Skeletal muscle tissue (tissue), 4 donors: Measurements from ENCODE around the gene ATP5MG. TPM values are rescaled to one million over a fixed set of nuclear protein-coding genes. Genes with fewer than 3 reads are reported as not detected.
"Not testable (repeated sequence)": the region's sequence is repeated elsewhere in the genome, so short reads cannot be mapped to it uniquely, and the experiment has no call there.

Experiments used
- H3K27ac ChIP-seq: one replicate; pipeline ENCODE4 v1.7.0; 2013; ENCODE audit warnings: mild to moderate bottlenecking, low read depth, low read length, inconsistent platforms
- H3K27me3 ChIP-seq, 3 donors: one replicate each; pipeline ENCODE4 v1.7.0; 2013; ENCODE audit warnings: low read length in 3 of 3; ENCODE audit not compliant: control insufficient read depth in 3 of 3, insufficient read depth in 3 of 3
- H3K36me3 ChIP-seq, 3 donors: one replicate each; pipeline ENCODE4 v1.7.0; 2013; ENCODE audit warnings: low read length in 3 of 3; ENCODE audit not compliant: control insufficient read depth in 3 of 3, insufficient read depth in 3 of 3
- H3K4me1 ChIP-seq, 3 donors: one replicate each; pipeline ENCODE4 v1.7.0; 2013; ENCODE audit warnings: low read length in 3 of 3, mild to moderate bottlenecking in 3 of 3; ENCODE audit not compliant: control insufficient read depth in 3 of 3, insufficient read depth in 3 of 3
- H3K4me3 ChIP-seq, 3 donors: one replicate each; pipeline ENCODE4 v1.7.0; 2013; ENCODE audit warnings: low read length in 3 of 3
- H3K9ac ChIP-seq, 3 donors: one replicate each; pipeline ENCODE4 v1.7.0; 2013; ENCODE audit warnings: low read length in 3 of 3, mild to moderate bottlenecking in 3 of 3, moderate library complexity in 2 of 3, low read depth in 1 of 3
- H3K9me3 ChIP-seq, 3 donors: one replicate each; pipeline ENCODE4 v1.7.0; 2013; ENCODE audit warnings: low read length in 3 of 3; ENCODE audit not compliant: control insufficient read depth in 3 of 3
- total RNA-seq: library from RNA; depleted of rRNA; stranded (reverse); fragments of >200 nt; gene quantifications from one replicate; pipeline ENCODE4 v1.2.3, GENCODE V29; 2014
- donor health status: Osteomylitis.

Gene ATP5MG
- total RNA-seq, 1 donor from 2014 or later, result 79.9 TPM

DNA sequence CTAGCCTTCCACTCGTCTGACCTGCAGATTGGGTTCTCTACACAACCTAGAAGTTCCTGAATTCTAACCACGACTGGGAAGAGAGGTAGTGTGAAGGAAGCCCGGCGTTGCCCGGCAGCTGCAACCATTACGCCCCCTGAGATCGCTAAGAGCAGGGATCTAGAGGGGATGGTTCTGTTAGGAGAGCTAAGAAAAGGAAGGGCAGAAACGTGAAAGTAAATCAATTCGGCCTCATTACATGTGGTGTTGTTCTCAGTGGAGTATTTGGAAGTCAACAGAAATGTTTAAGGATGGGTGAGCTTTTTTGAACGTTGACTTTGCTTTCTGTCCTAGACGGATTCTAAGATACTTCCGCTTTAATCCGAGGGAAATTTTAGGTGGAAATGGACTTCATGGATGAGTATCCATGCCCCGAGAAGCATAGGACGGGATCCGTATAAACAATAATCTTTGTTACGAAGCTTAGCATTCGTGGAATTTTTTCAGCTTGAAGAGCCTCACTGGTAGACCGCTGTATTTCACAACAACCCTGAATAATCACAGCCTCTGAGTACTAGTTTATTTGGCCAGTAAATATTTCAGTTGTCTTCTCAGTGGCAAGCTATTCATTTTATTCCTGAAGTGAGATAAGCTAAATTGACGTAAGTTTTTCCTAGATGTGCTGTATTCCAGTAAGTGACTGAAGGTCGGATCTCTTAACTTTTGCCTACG, 629 bp downstream of the ATP5MG start:
- Histone ChIP-seq H3K4me1 (peaks cover 13 to 30% (median 26%) of the 10 kb centered on the region in 3 donors), H3K27ac (peak overlapping the region; percentile 93), H3K9ac (peak overlapping the region; percentile 96 to 98 (median 96)), H3K4me3 (peak overlapping the region; percentile 93 to 100 (median 99)), H3K27me3 (no peaks in the 10 kb centered on the region), H3K36me3 (peaks cover 9 to 23% (median 10%) of the 10 kb centered on the region in 3 donors), H3K9me3 (no peaks in the 10 kb centered on the region)

DNA sequence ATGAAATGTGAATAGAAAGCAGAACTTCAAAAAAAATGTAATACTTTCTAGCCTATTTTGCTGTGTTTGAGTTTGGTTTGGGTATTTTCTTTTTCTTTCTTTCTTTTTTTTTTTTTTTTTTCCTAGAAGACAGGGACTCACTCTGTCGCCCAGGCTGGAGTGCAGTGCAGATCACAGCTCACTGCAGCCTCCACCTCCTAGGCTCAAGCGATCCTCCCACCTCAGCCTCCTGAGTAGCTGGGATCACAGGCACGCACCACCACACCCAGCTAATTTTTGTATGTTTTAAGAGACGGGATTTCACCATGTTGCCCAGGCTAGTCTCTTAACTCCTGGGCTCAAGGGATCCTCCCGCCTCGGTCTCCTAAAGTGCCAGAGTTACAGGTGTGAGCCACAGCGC, 1.2 kb downstream of the ATP5MG start:
- Histone ChIP-seq H3K4me1 (peaks cover 13 to 30% (median 26%) of the 10 kb centered on the region in 3 donors), H3K27ac (peak overlapping the region; percentile 93), H3K9ac (peak overlapping the region; percentile 96 to 98 (median 96)), H3K4me3 (peak overlapping the region; percentile 93 to 100 (median 99)), H3K36me3 (peaks cover 8 to 23% (median 9%) of the 10 kb centered on the region in 3 donors)
- H3K27me3 ChIP-seq, H3K9me3 ChIP-seq: not testable (repeated sequence)

DNA sequence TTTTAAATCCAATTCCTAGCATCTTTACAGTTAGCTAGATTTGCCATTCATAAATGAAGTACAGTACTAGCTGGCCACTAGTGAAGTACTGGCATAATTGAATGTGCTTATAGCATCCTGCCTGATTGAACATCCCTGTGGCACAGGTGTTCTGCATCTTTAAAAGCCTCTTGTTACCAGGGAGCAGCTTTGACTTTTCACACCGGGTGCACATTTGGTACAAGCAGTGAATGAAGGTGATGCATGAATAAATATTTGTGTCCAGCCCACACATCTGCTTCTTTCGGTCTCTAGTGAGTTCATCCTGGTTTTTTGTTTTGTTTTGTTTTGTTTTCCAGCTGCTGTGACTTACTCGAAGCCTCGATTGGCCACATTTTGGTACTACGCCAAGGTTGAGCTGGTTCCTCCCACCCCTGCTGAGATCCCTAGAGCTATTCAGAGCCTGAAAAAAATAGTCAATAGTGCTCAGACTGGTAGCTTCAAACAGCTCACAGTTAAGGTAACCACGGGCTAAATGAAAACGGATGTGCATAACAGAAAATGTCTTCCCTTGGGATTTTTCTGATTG, 5.3 kb downstream of the ATP5MG start:
- Histone ChIP-seq H3K27me3 (no peaks in the 10 kb centered on the region), H3K36me3 (peaks cover 4 to 43% (median 15%) of the 10 kb centered on the region in 3 donors), H3K9ac (no peak overlapping the region), H3K4me3 (no peak overlapping the region), H3K27ac (no peak overlapping the region), H3K4me1 (peaks cover 10 to 24% (median 21%) of the 10 kb centered on the region in 3 donors), H3K9me3 (no peaks in the 10 kb centered on the region)

DNA sequence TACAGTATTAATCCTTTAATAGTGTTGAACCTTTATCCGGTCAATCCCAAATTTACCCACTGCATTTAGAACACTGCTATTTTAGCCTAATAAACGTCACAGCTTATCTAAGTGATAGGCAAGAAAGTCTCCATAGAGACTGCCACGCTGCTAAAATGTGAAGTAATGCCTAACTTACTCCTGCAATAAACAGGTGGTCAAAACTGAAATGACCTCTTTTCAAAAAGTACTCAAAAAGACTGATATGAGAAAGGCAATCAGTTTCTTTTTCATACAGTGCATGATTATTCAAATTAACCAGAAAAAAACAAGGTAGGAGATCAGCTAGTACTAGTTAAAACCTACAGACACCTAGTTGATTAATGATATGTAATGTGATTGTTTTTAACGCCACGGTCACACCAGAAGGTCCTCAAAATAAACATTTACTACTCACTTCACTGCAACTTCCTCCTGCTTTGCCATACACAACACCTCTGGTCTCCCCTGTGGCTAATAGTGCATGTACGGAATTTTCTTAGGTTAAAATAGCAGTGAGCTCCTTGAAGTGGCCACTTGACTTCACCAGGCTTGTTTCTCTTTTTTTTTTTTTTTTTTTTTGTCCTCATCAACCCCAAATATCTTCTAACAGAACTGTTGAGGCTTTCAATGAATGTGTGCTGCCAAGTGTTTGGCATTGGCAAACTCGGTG, 8.8 kb downstream of the ATP5MG start:
- Histone ChIP-seq H3K9ac (no peak overlapping the region), H3K36me3 (peaks cover 7 to 53% (median 22%) of the 10 kb centered on the region in 3 donors), H3K27me3 (no peaks in the 10 kb centered on the region), H3K9me3 (no peaks in the 10 kb centered on the region), H3K4me1 (peaks cover 0 to 7% (median 0%) of the 10 kb centered on the region in 3 donors), H3K27ac (no peak overlapping the region), H3K4me3 (no peak overlapping the region)

DNA sequence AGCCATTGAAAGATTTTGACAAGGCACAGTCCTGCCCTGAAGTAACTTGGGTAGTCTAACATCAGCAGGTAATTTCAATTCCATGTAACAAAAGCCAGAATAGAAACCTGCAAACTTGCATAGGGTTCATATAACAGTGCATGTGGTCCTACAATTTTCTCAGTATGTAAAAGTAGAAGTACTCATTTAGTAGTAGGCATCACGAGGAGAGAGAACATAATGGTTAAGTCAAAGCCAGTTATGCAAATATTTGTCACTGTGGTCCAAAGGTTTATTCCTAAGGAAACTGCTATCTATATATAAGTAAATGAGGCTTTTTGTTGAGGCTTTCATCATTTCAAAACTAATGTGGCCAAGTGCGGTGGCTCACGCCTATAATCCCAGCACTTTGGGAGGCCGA, 10.1 kb downstream of the ATP5MG start:
- Histone ChIP-seq H3K4me1 (peaks cover 0 to 4% (median 0%) of the 10 kb centered on the region in 3 donors), H3K27ac (no peak overlapping the region), H3K27me3 (no peaks in the 10 kb centered on the region), H3K4me3 (no peak overlapping the region), H3K36me3 (peaks cover 6 to 44% (median 20%) of the 10 kb centered on the region in 3 donors), H3K9me3 (no peaks in the 10 kb centered on the region), H3K9ac (no peak overlapping the region)

DNA sequence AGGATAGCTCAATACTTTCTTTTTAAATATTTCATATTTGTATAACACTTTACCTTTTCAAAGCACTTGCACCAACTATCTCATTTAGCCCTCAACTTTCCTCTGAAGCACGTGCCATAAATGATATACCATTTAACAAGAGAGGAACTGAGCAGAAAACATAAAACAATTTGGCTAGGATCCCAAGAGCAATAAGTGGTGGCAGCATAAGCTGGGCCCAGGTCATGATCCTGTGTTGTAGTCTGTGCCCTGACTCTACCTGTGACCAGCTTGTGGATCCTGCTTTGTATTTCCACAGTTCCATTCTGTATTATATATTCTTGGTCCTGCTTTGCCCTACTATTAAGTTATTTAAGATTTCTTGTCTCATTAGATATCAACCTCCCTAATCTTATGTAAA, 11.5 kb downstream of the ATP5MG start:
- peaks cover 3 to 33% (median 17%) of the 10 kb centered on the region in 3 donors for H3K36me3 ChIP-seq
- H3K27me3 ChIP-seq, result no peaks in the 10 kb centered on the region
- no peaks in the 10 kb centered on the region for H3K9me3 ChIP-seq
- H3K27ac ChIP-seq, result no peak overlapping the region
- H3K4me3 ChIP-seq, result no peak overlapping the region
- no peaks in the 10 kb centered on the region for H3K4me1 ChIP-seq
- H3K9ac ChIP-seq, result no peak overlapping the region

DNA sequence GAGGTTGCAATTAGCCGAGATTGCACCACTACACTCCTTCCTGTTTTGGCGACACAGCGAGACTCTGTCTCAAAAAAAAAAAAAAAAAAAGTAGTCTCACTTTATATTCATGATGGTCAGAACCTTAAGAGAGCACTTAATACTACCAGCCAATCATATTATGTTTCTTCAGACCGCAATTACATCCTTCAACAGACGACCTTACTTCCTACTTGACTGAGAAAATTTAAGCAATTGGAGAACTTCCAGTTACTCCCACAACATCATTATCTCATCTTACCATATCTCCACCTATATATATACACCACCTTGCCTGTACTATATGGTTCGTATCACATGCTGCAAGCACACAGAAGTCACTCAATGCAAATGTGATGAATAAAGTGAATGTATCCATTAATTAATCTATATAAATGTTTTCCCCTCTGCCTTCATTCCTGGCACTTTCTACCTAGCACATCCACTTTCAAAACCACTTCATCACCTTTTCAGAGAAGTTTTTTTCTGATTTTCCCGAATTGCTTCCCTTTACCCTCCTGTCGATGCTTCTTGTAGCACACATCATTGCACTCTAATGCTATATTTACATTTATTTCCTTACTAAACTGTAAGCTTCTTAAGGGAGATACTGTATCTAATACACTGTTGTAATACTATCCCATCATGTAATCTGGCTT, 13.8 kb downstream of the ATP5MG start:
- no peak overlapping the region for H3K27ac ChIP-seq
- H3K9ac ChIP-seq, result no peak overlapping the region
- H3K27me3 ChIP-seq, result no peaks in the 10 kb centered on the region
- H3K9me3 ChIP-seq, result no peaks in the 10 kb centered on the region
- H3K36me3 ChIP-seq, result peaks cover 3 to 22% (median 9%) of the 10 kb centered on the region in 3 donors
- no peaks in the 10 kb centered on the region for H3K4me1 ChIP-seq
- no peak overlapping the region for H3K4me3 ChIP-seq

DNA sequence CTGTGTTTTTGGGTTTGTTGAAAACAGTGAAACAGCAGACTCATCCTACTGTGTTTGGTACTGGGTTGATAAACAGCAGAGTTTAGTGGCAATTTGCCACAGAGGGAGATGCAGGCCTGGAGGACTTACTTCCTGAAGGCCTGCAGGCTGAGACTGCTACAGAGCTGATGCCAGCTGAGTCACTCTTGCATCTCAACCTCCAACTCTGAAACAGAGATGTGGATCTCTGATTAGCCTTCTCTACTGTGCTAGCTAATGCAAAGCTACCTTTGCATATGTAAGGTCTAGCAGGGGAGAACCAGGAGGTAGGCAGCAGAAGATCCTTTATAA, 14.3 kb downstream of the ATP5MG start:
- Histone ChIP-seq H3K4me3 (no peak overlapping the region), H3K27ac (no peak overlapping the region), H3K36me3 (peaks cover 3 to 16% (median 8%) of the 10 kb centered on the region in 3 donors), H3K9ac (no peak overlapping the region), H3K9me3 (no peaks in the 10 kb centered on the region), H3K4me1 (no peaks in the 10 kb centered on the region), H3K27me3 (no peaks in the 10 kb centered on the region)

DNA sequence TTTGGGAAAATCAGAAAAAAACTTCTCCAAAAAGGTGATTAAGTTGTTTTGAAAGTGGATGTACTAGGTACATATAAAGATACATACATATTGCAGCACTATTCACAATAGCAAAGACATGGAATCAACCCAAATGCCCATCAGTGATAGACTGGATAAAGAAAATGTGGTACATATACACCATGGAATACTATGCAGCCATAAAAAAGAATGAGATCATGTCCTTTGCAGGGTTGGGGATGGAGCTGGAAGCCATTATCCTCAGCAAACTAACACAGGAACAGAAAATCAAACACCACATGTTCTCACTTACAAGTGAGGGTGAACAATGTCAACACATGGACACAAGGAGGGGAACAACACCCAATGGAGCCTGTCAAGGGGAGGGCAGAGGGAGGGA, 15.5 kb downstream of the ATP5MG start:
- H3K27me3 ChIP-seq, H3K9me3 ChIP-seq, H3K27ac ChIP-seq, H3K9ac ChIP-seq, H3K4me3 ChIP-seq, H3K4me1 ChIP-seq: not testable (repeated sequence)
- peaks cover 3 to 12% (median 8%) of the 10 kb centered on the region in 3 donors for H3K36me3 ChIP-seq
